Esophagus muscularis mucosa (tissue), 4 donors: ENCODE data around the gene OR2D3.

Experiments
- EP300 ChIP-seq: sonication (generic); formaldehyde crosslinking; IDR thresholded peaks from one replicate; pipeline ENCODE4 v1.6.1; 2017; ENCODE audit warnings: antibody characterized with exemption
- POLR2A ChIP-seq: fragments of 450-650 bp; IDR thresholded peaks from one replicate; pipeline ENCODE4 v1.6.1; 2017; ENCODE audit warnings: antibody characterized with exemption, moderate library complexity, mild to moderate bottlenecking, low read depth
- POLR2AphosphoS5 ChIP-seq, 2 donors: sonication (generic); formaldehyde crosslinking; IDR thresholded peaks; one replicate each; pipeline ENCODE4 v1.6.1; 2017; ENCODE audit warnings: antibody characterized with exemption in 2 of 2
- TF ChIP-seq, protein P1 (sequence below), 3 experiments: fragments of 200-600 bp in 2 of 3; fragments of 450-650 bp in 1 of 3; sonication (generic) in 2 of 3; IDR thresholded peaks; one replicate each; pipeline ENCODE4 v1.5.1; 2017 to 2019; ENCODE audit warnings: antibody characterized with exemption in 3 of 3, mild to moderate bottlenecking in 2 of 3, moderate library complexity in 1 of 3

DNA sequence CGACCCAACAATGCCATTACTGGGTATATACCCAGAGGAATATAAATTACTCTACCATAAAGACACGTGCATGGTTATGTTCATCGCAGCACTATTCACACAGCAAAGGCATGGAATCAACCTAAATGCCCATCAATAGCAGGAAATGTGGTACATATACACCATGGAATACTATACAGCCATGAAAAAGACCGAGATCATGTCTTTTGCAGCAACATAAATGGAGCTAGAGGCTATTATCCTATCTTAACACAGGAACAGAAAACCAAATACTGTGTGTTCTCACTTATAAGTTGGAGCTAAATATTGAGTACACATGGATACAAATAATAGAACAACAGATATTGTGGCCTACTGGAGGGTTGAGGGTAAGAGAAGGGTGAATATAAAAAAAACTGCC lies 32.0 kb upstream of the OR2D3 start:
- TF ChIP-seq, protein P1, sequence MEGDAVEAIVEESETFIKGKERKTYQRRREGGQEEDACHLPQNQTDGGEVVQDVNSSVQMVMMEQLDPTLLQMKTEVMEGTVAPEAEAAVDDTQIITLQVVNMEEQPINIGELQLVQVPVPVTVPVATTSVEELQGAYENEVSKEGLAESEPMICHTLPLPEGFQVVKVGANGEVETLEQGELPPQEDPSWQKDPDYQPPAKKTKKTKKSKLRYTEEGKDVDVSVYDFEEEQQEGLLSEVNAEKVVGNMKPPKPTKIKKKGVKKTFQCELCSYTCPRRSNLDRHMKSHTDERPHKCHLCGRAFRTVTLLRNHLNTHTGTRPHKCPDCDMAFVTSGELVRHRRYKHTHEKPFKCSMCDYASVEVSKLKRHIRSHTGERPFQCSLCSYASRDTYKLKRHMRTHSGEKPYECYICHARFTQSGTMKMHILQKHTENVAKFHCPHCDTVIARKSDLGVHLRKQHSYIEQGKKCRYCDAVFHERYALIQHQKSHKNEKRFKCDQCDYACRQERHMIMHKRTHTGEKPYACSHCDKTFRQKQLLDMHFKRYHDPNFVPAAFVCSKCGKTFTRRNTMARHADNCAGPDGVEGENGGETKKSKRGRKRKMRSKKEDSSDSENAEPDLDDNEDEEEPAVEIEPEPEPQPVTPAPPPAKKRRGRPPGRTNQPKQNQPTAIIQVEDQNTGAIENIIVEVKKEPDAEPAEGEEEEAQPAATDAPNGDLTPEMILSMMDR (IDR thresholded peaks at IDR 0.05) = no peak
- TF ChIP-seq POLR2A (no peak), POLR2AphosphoS5 (IDR thresholded peaks at IDR 0.05) (no peak), EP300 (no peak)
